SKM-1 treated with dmso at 0.1 percent for 144 hours (cell line): ENCODE data around the gene GRIK2.

ENCODE experiments used
- DNase-seq: peaks from one replicate; lab custom pipeline; 2025; ENCODE audit not compliant: unreplicated experiment; lab: John Stamatoyannopoulos, UW

GRIK2 gene

GRCh38 chr6:101706576-101706975 lies 313.1 kb downstream of the GRIK2 start:
- no peak for DNase-seq

DNA sequence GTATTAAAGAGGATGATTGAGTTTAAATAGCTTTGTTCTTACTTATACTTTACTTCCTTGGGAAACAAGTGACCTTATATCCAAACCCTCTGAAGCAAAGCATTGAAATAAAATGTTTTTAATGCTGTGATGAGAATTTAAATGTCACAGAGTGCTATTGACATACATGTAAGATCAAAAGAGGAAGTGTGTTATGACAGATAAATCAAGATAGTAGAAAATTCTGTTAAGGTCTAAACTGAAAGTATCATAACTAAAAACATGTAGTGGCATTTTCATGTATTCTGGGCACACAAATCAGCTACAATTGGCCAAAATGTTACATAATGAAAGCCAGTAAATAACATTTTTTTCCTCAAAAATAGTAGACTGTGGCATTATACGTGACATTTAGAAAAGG lies 318.0 kb downstream of the GRIK2 start:
- DNase-seq, result no peak

DNA sequence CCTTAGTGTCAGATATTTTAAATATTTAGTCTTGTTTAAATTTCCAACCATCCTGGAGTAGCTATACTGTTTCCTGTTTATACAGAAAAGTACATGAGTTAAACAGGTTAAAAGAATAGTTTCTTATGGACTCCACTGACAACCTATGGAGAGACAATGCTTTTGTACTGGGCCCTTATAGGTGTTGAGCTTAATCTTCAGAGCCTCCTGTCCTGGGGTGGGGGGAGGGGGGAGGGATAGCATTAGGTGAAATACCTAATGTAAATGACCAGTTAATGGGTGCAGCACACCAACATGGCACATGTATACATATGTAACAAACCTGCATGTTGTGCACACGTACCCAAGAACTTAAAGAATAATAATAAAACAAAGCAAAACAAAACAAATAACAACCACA lies 322.9 kb downstream of the GRIK2 start:
- DNase-seq, result no peak

DNA sequence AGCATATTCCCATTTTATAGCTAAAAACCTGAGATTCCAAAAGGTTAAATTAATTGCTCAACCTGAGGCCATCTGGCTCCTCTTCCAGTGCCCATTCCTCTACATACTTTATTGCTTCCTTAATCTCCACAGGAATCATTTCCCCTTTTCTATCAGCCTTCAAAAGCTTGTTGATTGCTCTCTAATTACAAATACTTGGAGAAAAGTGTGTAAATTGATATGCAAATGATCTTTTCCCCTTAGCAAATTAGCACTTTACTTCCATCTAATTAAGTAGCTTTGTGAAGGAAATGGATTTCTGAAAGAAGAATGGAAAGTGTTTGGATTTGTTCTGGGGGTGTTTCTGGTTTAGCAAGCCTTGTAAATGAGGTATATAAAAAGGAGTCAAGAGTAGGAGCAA lies 323.3 kb downstream of the GRIK2 start:
- no peak for DNase-seq

GRCh38 chr6:101719521-101719920 lies 326.0 kb downstream of the GRIK2 start:
- DNase-seq, result no peak

GRCh38 chr6:101722471-101722870 lies 329.0 kb downstream of the GRIK2 start:
- DNase-seq, result no peak

- no peak for DNase-seq
Observed at GRCh38 chr6:101722991-101723579, 329.6 kb downstream of the GRIK2 start.

GRCh38 chr6:101728388-101728787 lies 334.9 kb downstream of the GRIK2 start:
- no peak for DNase-seq

DNA sequence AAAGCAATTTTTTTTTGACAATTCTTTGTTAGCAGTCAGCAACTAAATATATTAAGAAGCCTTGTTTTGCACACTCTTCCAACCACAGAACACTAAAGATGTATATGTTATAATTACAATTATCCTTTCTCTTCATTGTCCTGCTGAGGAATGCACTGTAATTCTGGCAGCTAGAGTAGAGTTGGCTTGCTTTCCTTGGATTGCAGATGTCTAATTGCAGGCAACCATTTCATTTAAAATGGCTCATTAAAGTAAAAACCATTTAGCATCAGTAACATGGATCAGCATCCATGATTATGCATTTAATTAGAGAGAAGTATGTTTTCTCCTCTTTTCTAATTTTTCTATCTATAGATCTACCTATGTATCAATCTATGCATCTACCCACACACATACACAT lies 335.4 kb downstream of the GRIK2 start:
- no peak for DNase-seq

- DNase-seq, result no peak
Observed at GRCh38 chr6:101730954-101731353, 337.4 kb downstream of the GRIK2 start.

DNA sequence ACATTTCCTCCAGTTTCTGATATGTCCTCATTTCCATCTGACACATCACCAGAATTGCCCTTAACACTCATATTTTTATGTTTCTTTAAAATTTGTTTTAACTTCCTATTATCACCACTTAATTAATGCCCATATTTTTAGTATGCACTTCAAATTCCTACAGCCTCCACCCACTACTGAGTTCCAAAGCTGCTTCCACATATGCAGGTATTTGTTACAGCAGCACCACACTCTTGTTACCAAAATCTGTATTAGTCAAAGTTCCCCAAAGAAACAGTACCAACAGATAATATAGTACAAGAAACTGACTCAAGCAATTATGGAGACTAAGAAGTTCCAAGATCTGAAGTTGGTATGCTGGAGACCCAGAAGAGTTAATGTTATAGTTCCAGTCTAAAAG lies 340.4 kb downstream of the GRIK2 start:
- no peak for DNase-seq

DNA sequence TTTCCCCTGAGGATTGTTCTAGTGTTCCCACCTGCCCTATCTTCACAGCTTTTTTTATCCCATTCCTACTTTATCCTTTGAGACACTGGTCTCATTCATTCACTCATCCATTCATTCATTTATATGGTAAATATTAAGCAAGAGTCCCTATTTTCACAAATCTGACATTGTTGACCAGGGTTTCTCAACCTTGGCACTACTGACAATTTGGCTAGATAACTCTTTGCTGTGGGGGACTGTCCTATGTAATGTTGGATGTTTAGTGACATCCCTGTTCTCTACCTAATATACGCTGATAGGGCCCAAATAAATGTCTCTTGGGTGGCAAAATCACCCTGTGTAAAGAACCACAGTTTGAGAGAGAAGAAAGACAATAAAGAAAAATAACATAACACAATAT lies 345.0 kb downstream of the GRIK2 start:
- no peak for DNase-seq

DNA sequence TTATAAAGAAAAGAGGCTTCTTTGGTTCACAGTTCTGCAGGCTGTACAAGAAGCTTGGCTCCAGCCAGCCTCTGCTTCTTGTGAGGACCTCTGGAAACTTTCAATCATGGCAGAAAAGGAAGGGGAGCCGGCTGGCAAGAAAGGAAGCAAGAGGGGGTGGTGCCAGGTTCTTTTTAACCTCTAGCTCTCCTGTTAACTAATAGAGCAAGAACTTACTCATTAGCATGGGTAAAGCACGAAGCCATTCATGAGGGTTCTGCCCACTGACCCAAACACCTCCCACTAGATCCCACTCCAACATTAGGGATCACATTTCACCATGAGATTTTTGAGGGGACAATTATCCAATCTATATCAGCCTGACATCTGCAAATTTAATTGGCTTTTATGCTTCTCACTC lies 347.1 kb downstream of the GRIK2 start:
- no peak for DNase-seq

DNA sequence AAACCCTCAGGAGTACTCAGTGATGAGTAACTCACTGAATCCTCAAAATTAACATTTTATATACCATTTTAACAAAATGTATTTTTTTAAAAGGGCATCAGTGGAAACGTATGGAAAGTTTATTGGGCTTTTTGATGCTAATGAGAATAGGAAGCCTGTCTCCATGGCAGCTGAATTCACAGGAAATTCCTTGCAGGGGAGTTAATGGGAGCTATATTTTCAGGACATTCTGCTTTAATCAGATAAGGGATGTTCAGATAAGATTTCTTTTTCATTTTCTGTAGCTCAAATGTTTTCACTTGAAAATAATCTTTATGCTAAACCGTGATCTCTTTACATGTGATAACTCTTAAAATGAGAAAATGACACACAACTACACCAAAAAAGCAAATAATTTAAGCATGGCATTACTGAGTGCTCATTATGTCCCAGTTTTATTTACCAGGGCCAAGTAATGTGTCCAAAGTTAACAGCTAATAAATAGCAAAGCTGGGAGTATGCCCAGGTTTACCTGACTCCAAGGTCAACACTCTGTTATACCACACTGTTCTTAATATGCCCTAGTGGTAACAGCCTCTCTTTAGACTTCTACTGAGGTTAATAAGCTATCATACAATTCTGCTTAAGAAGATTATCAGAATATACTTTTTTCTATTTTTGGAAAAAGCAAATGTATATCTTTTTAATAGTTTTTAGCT lies 348.1 kb downstream of the GRIK2 start:
- no peak for DNase-seq

DNA sequence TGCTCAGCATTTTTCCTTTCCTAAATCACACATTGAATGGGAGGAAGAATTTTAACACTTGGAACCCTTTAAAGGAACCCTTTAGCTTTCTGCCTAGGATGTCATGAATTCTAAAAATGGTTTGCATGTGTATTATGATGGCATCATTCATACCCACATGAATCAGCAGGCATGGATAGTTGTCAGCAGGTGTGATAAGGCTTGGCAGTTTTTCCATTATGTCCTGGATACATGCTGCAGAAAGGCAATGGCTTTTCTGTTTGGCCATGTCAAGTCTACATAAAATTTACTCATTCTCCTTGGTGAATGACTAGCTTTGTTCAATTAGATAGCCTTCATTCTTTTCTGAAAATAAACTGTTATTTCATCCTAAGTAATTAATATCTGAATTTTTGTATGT lies 353.7 kb downstream of the GRIK2 start:
- no peak for DNase-seq

DNA sequence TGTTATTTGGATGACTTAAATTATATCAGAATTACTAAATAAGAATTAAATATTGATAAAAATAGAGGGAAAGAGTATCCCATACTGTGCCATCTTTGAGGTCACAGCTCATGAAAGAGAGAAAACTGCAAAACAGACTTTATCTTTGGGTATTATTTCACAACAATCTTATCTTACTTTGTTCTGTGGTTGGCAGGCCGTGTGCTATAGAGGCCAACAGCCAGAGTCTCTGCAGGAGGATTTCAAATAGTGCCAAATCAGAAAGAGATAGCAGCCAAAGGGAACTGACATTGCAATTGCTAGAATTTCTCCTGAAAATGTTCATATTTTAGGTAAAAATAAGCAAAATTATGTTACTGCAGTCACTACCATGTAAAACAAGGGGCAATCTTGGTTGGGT lies 354.2 kb downstream of the GRIK2 start:
- DNase-seq, result peak; percentile 31

DNA sequence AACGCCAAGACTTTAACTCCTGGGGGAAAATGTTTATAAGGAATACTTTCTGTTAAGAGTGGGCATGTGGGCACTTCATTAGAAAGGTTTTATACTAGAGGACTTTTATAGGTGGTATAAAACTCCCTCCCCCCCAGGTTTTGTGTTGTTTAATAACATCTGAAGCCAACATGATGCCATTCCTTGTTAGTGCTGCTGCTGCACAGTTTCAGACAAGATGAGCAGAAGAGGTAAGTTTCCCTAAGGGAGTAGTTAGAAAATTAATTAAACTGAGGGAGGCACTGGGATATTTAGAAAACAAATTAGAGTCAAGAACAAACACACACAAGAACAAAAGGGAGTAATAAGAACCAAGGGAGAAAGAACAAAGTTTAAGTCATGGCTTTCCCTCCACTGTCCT lies 362.4 kb downstream of the GRIK2 start:
- no peak for DNase-seq

DNA sequence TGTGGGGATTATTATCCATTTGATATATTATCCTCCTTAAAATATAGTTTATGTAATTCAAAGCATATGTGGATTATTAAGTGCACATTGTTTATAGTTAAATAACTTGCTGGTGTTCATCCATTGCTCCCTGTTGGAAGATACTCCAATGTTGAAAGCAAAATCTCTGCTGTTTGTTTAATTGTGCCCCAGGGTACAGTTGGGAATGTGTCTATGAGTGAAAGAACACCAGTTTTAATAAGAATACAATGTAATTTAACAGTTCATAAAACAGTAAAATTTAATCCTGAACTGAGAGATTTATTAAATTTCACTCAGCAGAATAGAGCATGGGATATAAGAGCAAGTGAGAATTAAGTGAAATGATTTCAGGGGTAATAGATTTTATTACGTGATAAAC lies 364.9 kb downstream of the GRIK2 start:
- no peak for DNase-seq

- DNase-seq, result peak; percentile 78
Observed at GRCh38 chr6:101760843-101761621, 367.5 kb downstream of the GRIK2 start.

GRCh38 chr6:101762851-101763250 lies 369.3 kb downstream of the GRIK2 start:
- no peak for DNase-seq

GRCh38 chr6:101765281-101765680 lies 371.8 kb downstream of the GRIK2 start:
- DNase-seq, result no peak

GRCh38 chr6:101770116-101770515 lies 376.6 kb downstream of the GRIK2 start:
- DNase-seq, result no peak
